GM23338 (cell line): ENCODE data around the gene OR51I2. TPM values are rescaled to one million over a fixed set of nuclear protein-coding genes. Genes with fewer than 3 reads are reported as not detected.

ENCODE experiments used
- ATAC-seq: fragments of 200-7000 bp; cut with Tn5 transposase; 3 replicates; pipeline ENCODE4 v1.9.1; 2020
- DNase-seq: peaks from one replicate; pipeline ENCODE4 v3.0.0-alpha.2; 2015; ENCODE audit warnings: low spot score
- H2AFZ ChIP-seq: fragments of 200-600 bp; sonication (generic); 2 replicates; pipeline ENCODE4 v1.8.0; 2016; ENCODE audit warnings: antibody characterized with exemption, mild to moderate bottlenecking, moderate library complexity
- H3F3A ChIP-seq: fragments of 200-600 bp; sonication (generic); replicated peaks from 2 replicates; pipeline ENCODE4 v1.8.0; 2017; ENCODE audit warnings: antibody characterized with exemption, mixed run types, low read depth
- H3K27ac ChIP-seq: fragments of 200-600 bp; sonication (generic); 2 replicates; pipeline ENCODE4 v1.6.1; 2016; ENCODE audit warnings: low read depth
- H3K27me3 ChIP-seq: fragments of 200-600 bp; sonication (generic); 2 replicates; pipeline ENCODE4 v1.8.0; 2016; ENCODE audit warnings: mild to moderate bottlenecking, mixed run types, moderate library complexity; ENCODE audit not compliant: insufficient read depth
- H3K36me3 ChIP-seq: fragments of 200-600 bp; sonication (generic); 2 replicates; pipeline ENCODE4 v1.8.0; 2016; ENCODE audit warnings: mild to moderate bottlenecking; ENCODE audit not compliant: insufficient read depth
- H3K4me1 ChIP-seq: fragments of 200-600 bp; sonication (generic); 2 replicates; pipeline ENCODE4 v1.8.0; 2016; ENCODE audit warnings: mild to moderate bottlenecking, moderate library complexity; ENCODE audit not compliant: insufficient read depth
- H3K4me2 ChIP-seq: fragments of 200-600 bp; sonication (generic); 2 replicates; pipeline ENCODE4 v1.7.1; 2017; ENCODE audit warnings: mixed run types
- H3K4me3 ChIP-seq: fragments of 200-600 bp; sonication (generic); 2 replicates; pipeline ENCODE4 v1.6.1; 2016; ENCODE audit warnings: mixed run types
- H3K79me2 ChIP-seq: fragments of 200-600 bp; sonication (generic); replicated peaks from 2 replicates; pipeline ENCODE4 v1.8.0; 2017; ENCODE audit warnings: mild to moderate bottlenecking; ENCODE audit not compliant: insufficient read depth
- H3K9me2 ChIP-seq: fragments of 200-600 bp; sonication (generic); 2 replicates; pipeline ENCODE4 v1.8.0; 2017; ENCODE audit not compliant: insufficient read depth
- H4K20me1 ChIP-seq: fragments of 200-600 bp; sonication (generic); replicated peaks from 2 replicates; pipeline ENCODE4 v1.8.0; 2017; ENCODE audit warnings: mild to moderate bottlenecking; ENCODE audit not compliant: insufficient read depth
- H3K27ac Mint-ChIP-seq: 2 replicates; pipeline ENCODE4 v1.8.0; 2020; ENCODE audit warnings: inconsistent platforms, mild to moderate bottlenecking, moderate library complexity, mixed read lengths
- H3K27me3 Mint-ChIP-seq: 3 replicates; pipeline ENCODE4 v1.8.0; 2022; ENCODE audit warnings: low read depth, mild to moderate bottlenecking, moderate library complexity, mixed read lengths, inconsistent platforms; ENCODE audit not compliant: insufficient read depth, poor library complexity
- H3K36me3 Mint-ChIP-seq: 3 replicates; pipeline ENCODE4 v1.8.0; 2021; ENCODE audit warnings: low read depth, mild to moderate bottlenecking, inconsistent platforms, moderate library complexity, mixed read lengths
- H3K4me1 Mint-ChIP-seq: 3 replicates; pipeline ENCODE4 v1.8.0; 2020; ENCODE audit warnings: mild to moderate bottlenecking, inconsistent platforms, mixed read lengths
- H3K4me3 Mint-ChIP-seq: 3 replicates; pipeline ENCODE4 v1.8.0; 2021; ENCODE audit warnings: moderate library complexity, mild to moderate bottlenecking, inconsistent platforms, mixed read lengths
- H3K9me3 Mint-ChIP-seq: 3 replicates; pipeline ENCODE4 v1.8.0; 2020; ENCODE audit warnings: moderate library complexity, mild to moderate bottlenecking, inconsistent platforms, mixed read lengths
- CREB1 ChIP-seq: fragments of 250-450 bp; sonication (Bioruptor Pico); IDR thresholded peaks from 2 replicates; pipeline ENCODE4 v1.5.0; 2020; ENCODE audit warnings: low read depth, mild to moderate bottlenecking, moderate library complexity
- EZH2phosphoT487 ChIP-seq: fragments of 200-600 bp; sonication (generic); IDR thresholded peaks from one replicate; pipeline ENCODE4 v1.8.1; 2018; ENCODE audit warnings: antibody characterized with exemption; ENCODE audit not compliant: unreplicated experiment
- JUNB ChIP-seq: IDR thresholded peaks from one replicate; pipeline ENCODE4 v1.6.1; 2016; ENCODE audit warnings: antibody characterized with exemption; ENCODE audit not compliant: unreplicated experiment
- NANOG ChIP-seq: IDR thresholded peaks from 2 replicates; pipeline ENCODE4 v1.6.1; 2016; ENCODE audit warnings: antibody characterized with exemption, borderline replicate concordance
- POLR2AphosphoS5 ChIP-seq: IDR thresholded peaks from 2 replicates; pipeline ENCODE4 v1.6.1; 2016; ENCODE audit warnings: antibody characterized with exemption, low read depth
- STAT1 ChIP-seq: IDR thresholded peaks from one replicate; pipeline ENCODE4 v1.6.1; 2016; ENCODE audit warnings: antibody characterized with exemption; ENCODE audit not compliant: unreplicated experiment
- ZNF114 ChIP-seq: fragments of 250-450 bp; sonication (Bioruptor Pico); IDR thresholded peaks from 2 replicates; pipeline ENCODE4 v1.5.0; 2020; ENCODE audit warnings: mild to moderate bottlenecking, moderate library complexity
- ZNF331 ChIP-seq: fragments of 250-450 bp; sonication (Bioruptor Pico); IDR thresholded peaks from 2 replicates; pipeline ENCODE4 v1.5.0; 2020; ENCODE audit warnings: low read depth, mild to moderate bottlenecking, moderate library complexity
- polyA plus RNA-seq: library from polyadenylated mRNA; unstranded; fragments of >200 nt; fragmentation: Nextera tagmentation; extraction: Ambion mirVana; gene quantifications from 2 replicates; pipeline ENCODE4 v1.2.1, GENCODE V29; 2016
- total RNA-seq: library from RNA; depleted of rRNA; stranded (reverse); fragments of >200 nt; shearing (Covaris generic); gene quantifications from 2 replicates; pipeline ENCODE4 v1.2.3, GENCODE V29; 2014
- TF ChIP-seq, protein P1 (sequence below): fragments of 250-450 bp; sonication (Bioruptor Pico); IDR thresholded peaks from 2 replicates; pipeline ENCODE4 v1.5.0; 2020; ENCODE audit warnings: mild to moderate bottlenecking, moderate library complexity
- TF ChIP-seq, protein P2 (sequence below), 2 experiments: fragments of 200-600 bp in 1 of 2; sonication (generic) in 1 of 2; conservative IDR thresholded peaks; 2 replicates each; pipeline versions ENCODE4 v1.5.1 to v1.6.1; 2016 to 2017; ENCODE audit warnings: antibody characterized with exemption in 2 of 2, low read depth in 2 of 2, mild to moderate bottlenecking in 2 of 2, moderate library complexity in 1 of 2
- TF ChIP-seq, protein P3 (sequence below): IDR thresholded peaks from 2 replicates; pipeline ENCODE4 v1.6.1; 2016; ENCODE audit warnings: antibody characterized with exemption
- TF ChIP-seq, protein P4 (sequence below): IDR thresholded peaks from one replicate; pipeline ENCODE4 v1.6.1; 2018; ENCODE audit warnings: antibody characterized with exemption; ENCODE audit not compliant: unreplicated experiment

The OR51I2 gene
- total and polyA plus RNA-seq, 2 experiments from 2014 or later, result not detected

DNA sequence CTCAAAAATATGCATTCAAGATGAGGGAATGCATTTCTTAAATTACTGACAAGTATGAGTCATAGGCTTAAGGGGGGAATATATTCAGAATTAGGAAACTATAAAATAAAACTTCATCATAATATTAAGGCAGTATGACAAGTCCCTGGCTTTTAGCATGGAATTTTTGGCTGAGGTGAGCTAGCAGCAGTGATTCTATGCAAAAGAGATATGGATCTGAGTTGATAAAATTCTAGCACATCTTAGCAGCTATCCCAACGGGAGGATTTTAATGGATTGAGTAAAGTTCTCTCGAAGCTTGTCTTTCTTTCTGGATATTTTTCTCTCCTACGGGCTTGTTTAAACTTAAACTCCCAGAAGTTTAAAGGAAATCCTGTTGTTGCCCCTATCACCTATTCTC lies 26.0 kb upstream of the OR51I2 start (continued):
- TF ChIP-seq, protein P1, sequence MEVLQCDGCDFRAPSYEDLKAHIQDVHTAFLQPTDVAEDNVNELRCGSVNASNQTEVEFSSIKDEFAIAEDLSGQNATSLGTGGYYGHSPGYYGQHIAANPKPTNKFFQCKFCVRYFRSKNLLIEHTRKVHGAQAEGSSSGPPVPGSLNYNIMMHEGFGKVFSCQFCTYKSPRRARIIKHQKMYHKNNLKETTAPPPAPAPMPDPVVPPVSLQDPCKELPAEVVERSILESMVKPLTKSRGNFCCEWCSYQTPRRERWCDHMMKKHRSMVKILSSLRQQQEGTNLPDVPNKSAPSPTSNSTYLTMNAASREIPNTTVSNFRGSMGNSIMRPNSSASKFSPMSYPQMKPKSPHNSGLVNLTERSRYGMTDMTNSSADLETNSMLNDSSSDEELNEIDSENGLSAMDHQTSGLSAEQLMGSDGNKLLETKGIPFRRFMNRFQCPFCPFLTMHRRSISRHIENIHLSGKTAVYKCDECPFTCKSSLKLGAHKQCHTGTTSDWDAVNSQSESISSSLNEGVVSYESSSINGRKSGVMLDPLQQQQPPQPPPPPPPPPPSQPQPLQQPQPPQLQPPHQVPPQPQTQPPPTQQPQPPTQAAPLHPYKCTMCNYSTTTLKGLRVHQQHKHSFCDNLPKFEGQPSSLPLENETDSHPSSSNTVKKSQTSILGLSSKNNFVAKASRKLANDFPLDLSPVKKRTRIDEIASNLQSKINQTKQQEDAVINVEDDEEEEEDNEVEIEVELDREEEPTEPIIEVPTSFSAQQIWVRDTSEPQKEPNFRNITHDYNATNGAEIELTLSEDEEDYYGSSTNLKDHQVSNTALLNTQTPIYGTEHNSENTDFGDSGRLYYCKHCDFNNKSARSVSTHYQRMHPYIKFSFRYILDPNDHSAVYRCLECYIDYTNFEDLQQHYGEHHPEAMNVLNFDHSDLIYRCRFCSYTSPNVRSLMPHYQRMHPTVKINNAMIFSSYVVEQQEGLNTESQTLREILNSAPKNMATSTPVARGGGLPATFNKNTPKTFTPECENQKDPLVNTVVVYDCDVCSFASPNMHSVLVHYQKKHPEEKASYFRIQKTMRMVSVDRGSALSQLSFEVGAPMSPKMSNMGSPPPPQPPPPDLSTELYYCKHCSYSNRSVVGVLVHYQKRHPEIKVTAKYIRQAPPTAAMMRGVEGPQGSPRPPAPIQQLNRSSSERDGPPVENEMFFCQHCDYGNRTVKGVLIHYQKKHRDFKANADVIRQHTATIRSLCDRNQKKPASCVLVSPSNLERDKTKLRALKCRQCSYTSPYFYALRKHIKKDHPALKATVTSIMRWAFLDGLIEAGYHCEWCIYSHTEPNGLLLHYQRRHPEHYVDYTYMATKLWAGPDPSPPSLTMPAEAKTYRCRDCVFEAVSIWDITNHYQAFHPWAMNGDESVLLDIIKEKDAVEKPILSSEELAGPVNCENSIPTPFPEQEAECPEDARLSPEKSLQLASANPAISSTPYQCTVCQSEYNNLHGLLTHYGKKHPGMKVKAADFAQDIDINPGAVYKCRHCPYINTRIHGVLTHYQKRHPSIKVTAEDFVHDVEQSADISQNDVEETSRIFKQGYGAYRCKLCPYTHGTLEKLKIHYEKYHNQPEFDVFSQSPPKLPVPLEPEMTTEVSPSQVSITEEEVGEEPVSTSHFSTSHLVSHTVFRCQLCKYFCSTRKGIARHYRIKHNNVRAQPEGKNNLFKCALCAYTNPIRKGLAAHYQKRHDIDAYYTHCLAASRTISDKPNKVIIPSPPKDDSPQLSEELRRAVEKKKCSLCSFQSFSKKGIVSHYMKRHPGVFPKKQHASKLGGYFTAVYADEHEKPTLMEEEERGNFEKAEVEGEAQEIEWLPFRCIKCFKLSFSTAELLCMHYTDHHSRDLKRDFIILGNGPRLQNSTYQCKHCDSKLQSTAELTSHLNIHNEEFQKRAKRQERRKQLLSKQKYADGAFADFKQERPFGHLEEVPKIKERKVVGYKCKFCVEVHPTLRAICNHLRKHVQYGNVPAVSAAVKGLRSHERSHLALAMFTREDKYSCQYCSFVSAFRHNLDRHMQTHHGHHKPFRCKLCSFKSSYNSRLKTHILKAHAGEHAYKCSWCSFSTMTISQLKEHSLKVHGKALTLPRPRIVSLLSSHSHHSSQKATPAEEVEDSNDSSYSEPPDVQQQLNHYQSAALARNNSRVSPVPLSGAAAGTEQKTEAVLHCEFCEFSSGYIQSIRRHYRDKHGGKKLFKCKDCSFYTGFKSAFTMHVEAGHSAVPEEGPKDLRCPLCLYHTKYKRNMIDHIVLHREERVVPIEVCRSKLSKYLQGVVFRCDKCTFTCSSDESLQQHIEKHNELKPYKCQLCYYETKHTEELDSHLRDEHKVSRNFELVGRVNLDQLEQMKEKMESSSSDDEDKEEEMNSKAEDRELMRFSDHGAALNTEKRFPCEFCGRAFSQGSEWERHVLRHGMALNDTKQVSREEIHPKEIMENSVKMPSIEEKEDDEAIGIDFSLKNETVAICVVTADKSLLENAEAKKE (CRISPR knock-in tag), result no peak
- no peak for TF ChIP-seq EZH2phosphoT487
- TF ChIP-seq, protein P2, sequence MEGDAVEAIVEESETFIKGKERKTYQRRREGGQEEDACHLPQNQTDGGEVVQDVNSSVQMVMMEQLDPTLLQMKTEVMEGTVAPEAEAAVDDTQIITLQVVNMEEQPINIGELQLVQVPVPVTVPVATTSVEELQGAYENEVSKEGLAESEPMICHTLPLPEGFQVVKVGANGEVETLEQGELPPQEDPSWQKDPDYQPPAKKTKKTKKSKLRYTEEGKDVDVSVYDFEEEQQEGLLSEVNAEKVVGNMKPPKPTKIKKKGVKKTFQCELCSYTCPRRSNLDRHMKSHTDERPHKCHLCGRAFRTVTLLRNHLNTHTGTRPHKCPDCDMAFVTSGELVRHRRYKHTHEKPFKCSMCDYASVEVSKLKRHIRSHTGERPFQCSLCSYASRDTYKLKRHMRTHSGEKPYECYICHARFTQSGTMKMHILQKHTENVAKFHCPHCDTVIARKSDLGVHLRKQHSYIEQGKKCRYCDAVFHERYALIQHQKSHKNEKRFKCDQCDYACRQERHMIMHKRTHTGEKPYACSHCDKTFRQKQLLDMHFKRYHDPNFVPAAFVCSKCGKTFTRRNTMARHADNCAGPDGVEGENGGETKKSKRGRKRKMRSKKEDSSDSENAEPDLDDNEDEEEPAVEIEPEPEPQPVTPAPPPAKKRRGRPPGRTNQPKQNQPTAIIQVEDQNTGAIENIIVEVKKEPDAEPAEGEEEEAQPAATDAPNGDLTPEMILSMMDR (conservative IDR thresholded peaks at IDR 0.05; ENCODE audit: low read depth in 2 of 2), result no peak
- TF ChIP-seq, protein P3, sequence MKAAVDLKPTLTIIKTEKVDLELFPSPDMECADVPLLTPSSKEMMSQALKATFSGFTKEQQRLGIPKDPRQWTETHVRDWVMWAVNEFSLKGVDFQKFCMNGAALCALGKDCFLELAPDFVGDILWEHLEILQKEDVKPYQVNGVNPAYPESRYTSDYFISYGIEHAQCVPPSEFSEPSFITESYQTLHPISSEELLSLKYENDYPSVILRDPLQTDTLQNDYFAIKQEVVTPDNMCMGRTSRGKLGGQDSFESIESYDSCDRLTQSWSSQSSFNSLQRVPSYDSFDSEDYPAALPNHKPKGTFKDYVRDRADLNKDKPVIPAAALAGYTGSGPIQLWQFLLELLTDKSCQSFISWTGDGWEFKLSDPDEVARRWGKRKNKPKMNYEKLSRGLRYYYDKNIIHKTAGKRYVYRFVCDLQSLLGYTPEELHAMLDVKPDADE, result no peak
- TF ChIP-seq ZNF331 (CRISPR knock-in tag), result no peak

DNA sequence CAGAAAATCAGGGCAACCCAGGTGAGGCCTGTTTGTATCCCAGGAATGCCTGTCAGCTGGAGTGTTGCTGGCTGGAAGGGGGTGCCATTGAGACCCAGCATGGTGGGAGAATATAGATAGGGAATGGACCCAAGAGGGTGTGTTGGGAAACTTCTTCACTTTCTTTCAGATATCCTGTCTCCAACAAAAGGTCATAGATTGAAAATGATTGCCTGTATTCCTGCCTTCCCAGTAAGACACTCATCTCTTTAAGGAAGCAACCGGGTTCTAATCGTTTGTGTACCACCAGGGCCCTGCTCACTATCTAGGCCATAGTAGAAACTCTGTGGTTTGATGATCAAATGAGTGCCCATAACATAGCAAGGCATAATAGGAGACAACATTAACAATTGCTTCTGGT lies 7.7 kb upstream of the OR51I2 start, which contains the start of gene OR51I1:
Gene OR51I1, minus strand, starts transcription at position 101 of the 400 bp plus-strand sequence. Its CDS starts 0 bp downstream, at position 101.
- DNase-seq, result no peak
- Mint-ChIP-seq H3K27me3 (peaks cover 1% of the 10 kb centered on the region), H3K27ac (no peak within 1 kb of the TSS), H3K9me3 (no peaks in the 10 kb centered on the region), H3K4me1 (no peaks in the 10 kb centered on the region), H3K36me3 (no peaks in the 10 kb centered on the region), H3K4me3 (no peak within 1 kb of the TSS)
- H3K9me2 ChIP-seq, result peaks cover 6% of the 10 kb centered on the region; the same call in 1 of the 2 replicates
- no peak for ATAC-seq
- no peaks in the 10 kb centered on the region for H4K20me1 ChIP-seq
- no peaks in the 10 kb centered on the region for H3F3A ChIP-seq
- H3K79me2 ChIP-seq, result no peaks in the 10 kb centered on the region
- no peak within 1 kb of the TSS for H3K4me3 ChIP-seq
- H3K4me1 ChIP-seq, result no peaks in the 10 kb centered on the region
- no peak within 1 kb of the TSS for H3K27ac ChIP-seq
- H3K4me2 ChIP-seq, result no peak within 1 kb of the TSS
- no peaks in the 10 kb centered on the region for H3K27me3 ChIP-seq
- no peaks in the 10 kb centered on the region for H3K36me3 ChIP-seq
- H2AFZ ChIP-seq, result no peak within 1 kb of the TSS
- TF ChIP-seq EZH2phosphoT487 (no peak), NANOG (no peak), ZNF114 (CRISPR knock-in tag) (no peak), CREB1 (no peak), JUNB (no peak), STAT1 (no peak), POLR2AphosphoS5 (no peak)
- TF ChIP-seq, protein P3, result no peak
- TF ChIP-seq, protein P4, sequence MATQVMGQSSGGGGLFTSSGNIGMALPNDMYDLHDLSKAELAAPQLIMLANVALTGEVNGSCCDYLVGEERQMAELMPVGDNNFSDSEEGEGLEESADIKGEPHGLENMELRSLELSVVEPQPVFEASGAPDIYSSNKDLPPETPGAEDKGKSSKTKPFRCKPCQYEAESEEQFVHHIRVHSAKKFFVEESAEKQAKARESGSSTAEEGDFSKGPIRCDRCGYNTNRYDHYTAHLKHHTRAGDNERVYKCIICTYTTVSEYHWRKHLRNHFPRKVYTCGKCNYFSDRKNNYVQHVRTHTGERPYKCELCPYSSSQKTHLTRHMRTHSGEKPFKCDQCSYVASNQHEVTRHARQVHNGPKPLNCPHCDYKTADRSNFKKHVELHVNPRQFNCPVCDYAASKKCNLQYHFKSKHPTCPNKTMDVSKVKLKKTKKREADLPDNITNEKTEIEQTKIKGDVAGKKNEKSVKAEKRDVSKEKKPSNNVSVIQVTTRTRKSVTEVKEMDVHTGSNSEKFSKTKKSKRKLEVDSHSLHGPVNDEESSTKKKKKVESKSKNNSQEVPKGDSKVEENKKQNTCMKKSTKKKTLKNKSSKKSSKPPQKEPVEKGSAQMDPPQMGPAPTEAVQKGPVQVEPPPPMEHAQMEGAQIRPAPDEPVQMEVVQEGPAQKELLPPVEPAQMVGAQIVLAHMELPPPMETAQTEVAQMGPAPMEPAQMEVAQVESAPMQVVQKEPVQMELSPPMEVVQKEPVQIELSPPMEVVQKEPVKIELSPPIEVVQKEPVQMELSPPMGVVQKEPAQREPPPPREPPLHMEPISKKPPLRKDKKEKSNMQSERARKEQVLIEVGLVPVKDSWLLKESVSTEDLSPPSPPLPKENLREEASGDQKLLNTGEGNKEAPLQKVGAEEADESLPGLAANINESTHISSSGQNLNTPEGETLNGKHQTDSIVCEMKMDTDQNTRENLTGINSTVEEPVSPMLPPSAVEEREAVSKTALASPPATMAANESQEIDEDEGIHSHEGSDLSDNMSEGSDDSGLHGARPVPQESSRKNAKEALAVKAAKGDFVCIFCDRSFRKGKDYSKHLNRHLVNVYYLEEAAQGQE, result no peak
